ENCODE results near the gene DNAH14.

Gene DNAH14

GRCh38 chr1:225413708-225414375, 484.4 kb downstream of the DNAH14 start:
- DNase-seq: no peak

GRCh38 chr1:225415307-225415706, 485.8 kb downstream of the DNAH14 start:
- no peak for DNase-seq

GRCh38 chr1:225415967-225416745, 486.7 kb downstream of the DNAH14 start:
- no peak for DNase-seq

- DNase-seq: no peak
Observed at GRCh38 chr1:225418059-225418458, 488.6 kb downstream of the DNAH14 start.

- no peak for DNase-seq
Observed at GRCh38 chr1:225418598-225418997, 489.1 kb downstream of the DNAH14 start.

GRCh38 chr1:225422031-225422605, 492.6 kb downstream of the DNAH14 start:
- no peak for DNase-seq

- DNase-seq: no peak
Observed at GRCh38 chr1:225422795-225423517, 493.5 kb downstream of the DNAH14 start.

- DNase-seq: no peak
Observed at GRCh38 chr1:225423518-225423855, 494.0 kb downstream of the DNAH14 start.

GRCh38 chr1:225424562-225425200, 495.2 kb downstream of the DNAH14 start:
- DNase-seq: no peak

GRCh38 chr1:225425201-225425786, 495.8 kb downstream of the DNAH14 start:
- no peak for DNase-seq

GRCh38 chr1:225426395-225427234, 497.1 kb downstream of the DNAH14 start:
- DNase-seq: peak; percentile 46

GRCh38 chr1:225427235-225428067, 498.0 kb downstream of the DNAH14 start, which contains the start of gene LBR:
LBR (minus strand) TSS chr1:225428038; CDS start chr1:225424075, 3,963 bp downstream.
- no peak for DNase-seq

- DNase-seq: peak; percentile 91
Observed at GRCh38 chr1:225428068-225428880, 498.8 kb downstream of the DNAH14 start.

GRCh38 chr1:225428881-225429455, 499.5 kb downstream of the DNAH14 start:
- no peak for DNase-seq

GRCh38 chr1:225430301-225430700, 500.8 kb downstream of the DNAH14 start:
- no peak for DNase-seq

- DNase-seq: no peak
Observed at GRCh38 chr1:225431081-225431863, 501.8 kb downstream of the DNAH14 start.

GRCh38 chr1:225434046-225434445, 504.6 kb downstream of the DNAH14 start:
- DNase-seq: no peak

GRCh38 chr1:225435076-225435475, 505.6 kb downstream of the DNAH14 start:
- DNase-seq: no peak
